Measurements from ENCODE around the gene PER1. TPM values are rescaled to one million over a fixed set of nuclear protein-coding genes. Genes with fewer than 3 reads are reported as not detected.
A peak's percentile ranks its signal among the peaks of the same experiment; 100 is the strongest.

PER1 gene
- total RNA-seq, 1 donor from 2014 or later = 64.6 TPM

GRCh38 chr17:8126491-8127066 is 25.6 kb downstream of the PER1 start:
- peak overlapping the region; percentile 49 for H3K27ac Mint-ChIP-seq (ENCODE audit: unreplicated experiment)
- peak; percentile 65 for DNase-seq
- H3K9me3 Mint-ChIP-seq (ENCODE audit: unreplicated experiment) = peaks cover 28% of the 10 kb centered on the region
- peak overlapping the region; percentile 95 for H3K4me3 Mint-ChIP-seq (ENCODE audit: unreplicated experiment)
- TF ChIP-seq CTCF (IDR thresholded peaks at IDR 0.05; ENCODE audit: partially characterized antibody, unreplicated experiment) = no peak
- H3K4me1 Mint-ChIP-seq (ENCODE audit: low read depth, unreplicated experiment) = peaks cover 17% of the 10 kb centered on the region
- H3K36me3 Mint-ChIP-seq (ENCODE audit: unreplicated experiment) = no peaks in the 10 kb centered on the region
- peaks cover 41% of the 10 kb centered on the region for H3K27me3 Mint-ChIP-seq (ENCODE audit: unreplicated experiment)

GRCh38 chr17:8125947-8126490 is 26.2 kb downstream of the PER1 start:
- peaks cover 42% of the 10 kb centered on the region for H3K27me3 Mint-ChIP-seq (ENCODE audit: unreplicated experiment)
- H3K36me3 Mint-ChIP-seq (ENCODE audit: unreplicated experiment) = no peaks in the 10 kb centered on the region
- H3K27ac Mint-ChIP-seq (ENCODE audit: unreplicated experiment) = peak overlapping the region; percentile 87

GRCh38 chr17:8125154-8125946 is 26.9 kb downstream of the PER1 start:
- Mint-ChIP-seq H3K4me1 (ENCODE audit: low read depth, unreplicated experiment) (peaks cover 23% of the 10 kb centered on the region), H3K27ac (ENCODE audit: unreplicated experiment) (peak overlapping the region; percentile 87)
- no peak for TF ChIP-seq CTCF (IDR thresholded peaks at IDR 0.05; ENCODE audit: partially characterized antibody, unreplicated experiment)

More at GRCh38 chr17:8125947-8126490, 26.2 kb downstream of the PER1 start:
- peaks cover 30% of the 10 kb centered on the region for H3K9me3 Mint-ChIP-seq (ENCODE audit: unreplicated experiment)
- peak; percentile 59 for DNase-seq
- no peak for TF ChIP-seq CTCF (IDR thresholded peaks at IDR 0.05; ENCODE audit: partially characterized antibody, unreplicated experiment)
- peaks cover 18% of the 10 kb centered on the region for H3K4me1 Mint-ChIP-seq (ENCODE audit: low read depth, unreplicated experiment)
- peak overlapping the region; percentile 95 for H3K4me3 Mint-ChIP-seq (ENCODE audit: unreplicated experiment)

GRCh38 chr17:8124350-8125153 is 27.7 kb downstream of the PER1 start:
- no peak for TF ChIP-seq CTCF (IDR thresholded peaks at IDR 0.05; ENCODE audit: partially characterized antibody, unreplicated experiment)
- no peaks in the 10 kb centered on the region for H3K36me3 Mint-ChIP-seq (ENCODE audit: unreplicated experiment)
- H3K27me3 Mint-ChIP-seq (ENCODE audit: unreplicated experiment) = peaks cover 52% of the 10 kb centered on the region
- no peak for DNase-seq
- peaks cover 44% of the 10 kb centered on the region for H3K9me3 Mint-ChIP-seq (ENCODE audit: unreplicated experiment)
- peak overlapping the region; percentile 95 for H3K4me3 Mint-ChIP-seq (ENCODE audit: unreplicated experiment)
- peaks cover 27% of the 10 kb centered on the region for H3K4me1 Mint-ChIP-seq (ENCODE audit: low read depth, unreplicated experiment)
- H3K27ac Mint-ChIP-seq (ENCODE audit: unreplicated experiment) = peak overlapping the region; percentile 82

More at GRCh38 chr17:8125154-8125946, 26.9 kb downstream of the PER1 start:
- Mint-ChIP-seq H3K27me3 (ENCODE audit: unreplicated experiment) (peaks cover 49% of the 10 kb centered on the region), H3K36me3 (ENCODE audit: unreplicated experiment) (no peaks in the 10 kb centered on the region), H3K4me3 (ENCODE audit: unreplicated experiment) (peak overlapping the region; percentile 95), H3K9me3 (ENCODE audit: unreplicated experiment) (peaks cover 36% of the 10 kb centered on the region)
- peak; percentile 83 for DNase-seq
